CD4-positive, CD25-positive, alpha-beta regulatory T cell (primary cell): ENCODE data around the gene ZSCAN1. TPM values are rescaled to one million over a fixed set of nuclear protein-coding genes. Genes with fewer than 3 reads are reported as not detected.
A peak's percentile ranks its signal among the peaks of the same experiment; 100 is the strongest.

Experiments used
- ATAC-seq, 2 donors: fragments of 150-1000 bp; cut with Tn5 transposase; one replicate each; pipeline ENCODE4 v1.10.0; 2021; ENCODE audit warnings: low read depth in 2 of 2, moderate number of reproducible peaks in 2 of 2, moderate library complexity in 1 of 2
- DNase-seq, 3 donors: peaks; one replicate each; pipeline versions ENCODE4 v3.0.0 to v3.0.0-alpha.2; 2012 to 2022; ENCODE audit warnings: mixed read lengths in 1 of 3
- H3K27ac ChIP-seq: one replicate; pipeline ENCODE4 v1.7.0; 2013; ENCODE audit warnings: mild to moderate bottlenecking, low read length; ENCODE audit not compliant: insufficient read depth, poor library complexity, severe bottlenecking
- H3K27me3 ChIP-seq: one replicate; pipeline ENCODE4 v1.7.0; 2013; ENCODE audit warnings: low read length; ENCODE audit not compliant: control insufficient read depth, insufficient read depth
- H3K36me3 ChIP-seq: one replicate; pipeline ENCODE4 v1.7.0; 2013; ENCODE audit warnings: mild to moderate bottlenecking, low read length, moderate library complexity; ENCODE audit not compliant: control insufficient read depth, insufficient read depth
- H3K4me1 ChIP-seq: 2 replicates; pipeline ENCODE4 v1.7.0; 2013; ENCODE audit warnings: mild to moderate bottlenecking, low read length; ENCODE audit not compliant: insufficient read depth, control insufficient read depth, poor library complexity, severe bottlenecking
- H3K4me3 ChIP-seq: one replicate; pipeline ENCODE4 v1.7.0; 2013; ENCODE audit warnings: low read depth, mild to moderate bottlenecking, low read length, moderate library complexity
- H3K9me3 ChIP-seq, 2 experiments: 1 replicate in 1 of 2; 2 replicates in 1 of 2; pipeline ENCODE4 v1.7.0; 2013; ENCODE audit warnings: low read length in 2 of 2, mild to moderate bottlenecking in 1 of 2, moderate library complexity in 1 of 2; ENCODE audit not compliant: control insufficient read depth in 2 of 2
- H3K27ac Mint-ChIP-seq, 3 donors: one replicate each; pipeline ENCODE4 v1.8.0; 2020 to 2022; ENCODE audit warnings: mild to moderate bottlenecking in 3 of 3, mixed read lengths in 3 of 3, moderate library complexity in 2 of 3
- H3K27me3 Mint-ChIP-seq: one replicate; pipeline ENCODE4 v1.8.0; 2022; ENCODE audit warnings: mild to moderate bottlenecking, mixed read lengths
- H3K36me3 Mint-ChIP-seq: one replicate; pipeline ENCODE4 v1.8.0; 2020; ENCODE audit warnings: mixed read lengths
- H3K4me1 Mint-ChIP-seq, 4 donors: one replicate each; pipeline ENCODE4 v1.8.0; 2020 to 2022; ENCODE audit warnings: mixed read lengths in 4 of 4, mild to moderate bottlenecking in 1 of 4
- H3K4me3 Mint-ChIP-seq, 4 donors: one replicate each; pipeline ENCODE4 v1.8.0; 2020 to 2022; ENCODE audit warnings: mild to moderate bottlenecking in 4 of 4, mixed read lengths in 4 of 4, moderate library complexity in 3 of 4
- H3K9me3 Mint-ChIP-seq, 7 donors: one replicate each; pipeline ENCODE4 v1.8.0; 2020 to 2022; ENCODE audit warnings: mixed read lengths in 7 of 7, mild to moderate bottlenecking in 3 of 7, moderate library complexity in 2 of 7
- polyA plus RNA-seq, 4 donors: library from polyadenylated mRNA; unstranded; fragments of 300-500 nt; fragmentation: Illumina TruSeq; gene quantifications; one replicate each; pipeline ENCODE4 v1.2.3, GENCODE V29; 2021
- total RNA-seq: library from RNA; stranded (reverse); gene quantifications from one replicate; pipeline ENCODE4 v1.2.3, GENCODE V29; 2022

ZSCAN1 gene
- total and polyA plus RNA-seq, 5 donors from 2014 or later: not detected

GRCh38 chr19:58040751-58041525, 7.1 kb downstream of the ZSCAN1 start:
- peaks cover 0 to 38% (median 14%) of the 10 kb centered on the region in 7 donors for H3K9me3 Mint-ChIP-seq
- peaks cover 2% of the 10 kb centered on the region for H3K36me3 Mint-ChIP-seq
- no peaks in the 10 kb centered on the region for H3K4me1 ChIP-seq
- H3K36me3 ChIP-seq: no peaks in the 10 kb centered on the region
- H3K27me3 ChIP-seq: no peaks in the 10 kb centered on the region
- no peak for ATAC-seq
- H3K27ac Mint-ChIP-seq: no peak overlapping the region
- H3K27me3 Mint-ChIP-seq: no peaks in the 10 kb centered on the region
- peaks cover 4 to 63% of the 10 kb centered on the region in 2 experiments for H3K9me3 ChIP-seq
- no peaks in the 10 kb centered on the region for H3K4me1 Mint-ChIP-seq
- H3K27ac ChIP-seq: no peak overlapping the region
- no peak for DNase-seq
- H3K4me3 Mint-ChIP-seq: no peak overlapping the region
- H3K4me3 ChIP-seq: no peak overlapping the region

GRCh38 chr19:58042495-58043340, 8.9 kb downstream of the ZSCAN1 start:
- H3K36me3 ChIP-seq: no peaks in the 10 kb centered on the region
- H3K4me3 Mint-ChIP-seq: no peak overlapping the region
- H3K9me3 ChIP-seq: peaks cover 5 to 75% of the 10 kb centered on the region in 2 experiments
- H3K27me3 ChIP-seq: no peaks in the 10 kb centered on the region
- H3K4me3 ChIP-seq: no peak overlapping the region
- H3K27ac Mint-ChIP-seq: no peak overlapping the region
- H3K27me3 Mint-ChIP-seq: no peaks in the 10 kb centered on the region
- no peak overlapping the region for H3K27ac ChIP-seq
- ATAC-seq: no peak
- DNase-seq: no peak
- H3K9me3 Mint-ChIP-seq: peaks cover 0 to 45% (median 11%) of the 10 kb centered on the region in 7 donors
- no peaks in the 10 kb centered on the region for H3K4me1 ChIP-seq
- no peaks in the 10 kb centered on the region for H3K4me1 Mint-ChIP-seq
- H3K36me3 Mint-ChIP-seq: peaks cover 7% of the 10 kb centered on the region

GRCh38 chr19:58044391-58044790, 10.6 kb downstream of the ZSCAN1 start:
- ATAC-seq (no peak), DNase-seq (no peak)
- Mint-ChIP-seq H3K27ac (no peak overlapping the region), H3K9me3 (peaks cover 0 to 52% (median 19%) of the 10 kb centered on the region in 7 donors), H3K4me3 (no peak overlapping the region), H3K27me3 (no peaks in the 10 kb centered on the region), H3K4me1 (no peaks in the 10 kb centered on the region), H3K36me3 (peaks cover 7% of the 10 kb centered on the region)
- no peaks in the 10 kb centered on the region for H3K36me3 ChIP-seq
- H3K4me1 ChIP-seq: no peaks in the 10 kb centered on the region
- no peak overlapping the region for H3K4me3 ChIP-seq
- H3K27me3 ChIP-seq: no peaks in the 10 kb centered on the region
- no peak overlapping the region for H3K27ac ChIP-seq
- H3K9me3 ChIP-seq: peaks cover 7 to 79% of the 10 kb centered on the region in 2 experiments

GRCh38 chr19:58044886-58045285, 11.1 kb downstream of the ZSCAN1 start:
- Mint-ChIP-seq H3K9me3 (peaks cover 0 to 55% (median 20%) of the 10 kb centered on the region in 7 donors), H3K4me3 (no peak overlapping the region), H3K36me3 (peaks cover 7% of the 10 kb centered on the region), H3K4me1 (no peaks in the 10 kb centered on the region), H3K27me3 (no peaks in the 10 kb centered on the region), H3K27ac (peak overlapping the region in 1 of 3 donors; percentile 77)
- Histone ChIP-seq H3K4me3 (no peak overlapping the region), H3K9me3 (peaks cover 7 to 83% of the 10 kb centered on the region in 2 experiments), H3K36me3 (no peaks in the 10 kb centered on the region), H3K27ac (no peak overlapping the region), H3K27me3 (no peaks in the 10 kb centered on the region), H3K4me1 (no peaks in the 10 kb centered on the region)
- DNase-seq: no peak
- ATAC-seq: no peak

GRCh38 chr19:58045411-58046050, 11.7 kb downstream of the ZSCAN1 start:
- no peak for ATAC-seq
- H3K9me3 Mint-ChIP-seq: peaks cover 0 to 58% (median 20%) of the 10 kb centered on the region in 7 donors
- no peaks in the 10 kb centered on the region for H3K4me1 ChIP-seq

GRCh38 chr19:58046856-58047255, 13.0 kb downstream of the ZSCAN1 start:
- H3K27me3 ChIP-seq: no peaks in the 10 kb centered on the region
- no peak overlapping the region for H3K27ac ChIP-seq
- peaks cover 12 to 74% of the 10 kb centered on the region in 2 experiments for H3K9me3 ChIP-seq
- Mint-ChIP-seq H3K36me3 (peaks cover 7% of the 10 kb centered on the region), H3K4me1 (no peaks in the 10 kb centered on the region), H3K27ac (no peak overlapping the region), H3K9me3 (peaks cover 0 to 61% (median 19%) of the 10 kb centered on the region in 7 donors), H3K27me3 (no peaks in the 10 kb centered on the region), H3K4me3 (no peak overlapping the region)
- no peaks in the 10 kb centered on the region for H3K36me3 ChIP-seq
- no peak overlapping the region for H3K4me3 ChIP-seq
- H3K4me1 ChIP-seq: no peaks in the 10 kb centered on the region
- DNase-seq: no peak
- ATAC-seq: no peak

More at GRCh38 chr19:58045411-58046050, 11.7 kb downstream of the ZSCAN1 start:
- Histone ChIP-seq H3K27ac (no peak overlapping the region), H3K36me3 (no peaks in the 10 kb centered on the region), H3K9me3 (peaks cover 7 to 77% of the 10 kb centered on the region in 2 experiments), H3K4me3 (no peak overlapping the region), H3K27me3 (no peaks in the 10 kb centered on the region)
- Mint-ChIP-seq H3K4me3 (no peak overlapping the region), H3K4me1 (no peaks in the 10 kb centered on the region), H3K36me3 (peaks cover 7% of the 10 kb centered on the region), H3K27ac (no peak overlapping the region), H3K27me3 (no peaks in the 10 kb centered on the region)
- no peak for DNase-seq

- no peaks in the 10 kb centered on the region for H3K27me3 Mint-ChIP-seq
- ATAC-seq: no peak
- Histone ChIP-seq H3K27me3 (no peaks in the 10 kb centered on the region), H3K9me3 (peaks cover 12 to 78% of the 10 kb centered on the region in 2 experiments), H3K36me3 (no peaks in the 10 kb centered on the region), H3K4me1 (no peaks in the 10 kb centered on the region), H3K27ac (no peak overlapping the region), H3K4me3 (no peak overlapping the region)
- H3K27ac Mint-ChIP-seq: no peak overlapping the region
- no peaks in the 10 kb centered on the region for H3K4me1 Mint-ChIP-seq
- DNase-seq: no peak
- peaks cover 0 to 61% (median 19%) of the 10 kb centered on the region in 7 donors for H3K9me3 Mint-ChIP-seq
- peaks cover 7% of the 10 kb centered on the region for H3K36me3 Mint-ChIP-seq
- H3K4me3 Mint-ChIP-seq: no peak overlapping the region
Observed at GRCh38 chr19:58047672-58048071, 13.8 kb downstream of the ZSCAN1 start.
